ENCODE data around the gene DAB2IP. TPM values are rescaled to one million over a fixed set of nuclear protein-coding genes. Genes with fewer than 3 reads are reported as not detected.
A peak's percentile ranks its signal among the peaks of the same experiment; 100 is the strongest.

The DAB2IP gene
- total and polyA plus RNA-seq, 2 of the 4 experiments (the other 2 are of a cell fraction): 5.6 to 17.2 TPM

- in situ Hi-C loops (cut with MboI; ENCODE audit: low sequenced_read_pairs): loop anchor here (5.0 kb wide), 2 partner anchors 136 to 304 kb away; no protein-coding TSS in a partner anchor
- no peak for ATAC-seq (ENCODE audit: low read depth)
- peaks cover 10% of the 10 kb centered on the region for H3K4me1 ChIP-seq (ENCODE audit: control insufficient read depth, insufficient read depth, low read length)
- H4K91ac ChIP-seq (ENCODE audit: insufficient read depth, low read depth, low read length): no peak overlapping the region
- H3K4me2 ChIP-seq (ENCODE audit: low read depth, low read length): no peak overlapping the region
- H3K14ac ChIP-seq (replicated peaks; ENCODE audit: low read depth, low read length): no peak overlapping the region
- no peak overlapping the region for H3K27ac ChIP-seq (ENCODE audit: insufficient read depth, low read length)
- H2BK15ac ChIP-seq (ENCODE audit: low read depth, low read length): no peak overlapping the region
- no peak overlapping the region for H3K18ac ChIP-seq (ENCODE audit: low read depth, low read length)
- no peak overlapping the region for H2AK9ac ChIP-seq (replicated peaks; ENCODE audit: low read depth, low read length, poor library complexity)
- H2BK5ac ChIP-seq (ENCODE audit: low read depth, low read length, poor library complexity, severe bottlenecking): no peak overlapping the region
- H2BK20ac ChIP-seq (ENCODE audit: low read depth, low read length): no peak overlapping the region
- H3K27me3 ChIP-seq (ENCODE audit: control insufficient read depth, insufficient read depth, low read length): no peaks in the 10 kb centered on the region
- no peak for DNase-seq
- no peaks in the 10 kb centered on the region for H3K9me3 ChIP-seq (ENCODE audit: control insufficient read depth, insufficient read depth, low read length)
- BruUV-seq (replicated peaks): no TSS peak
- intact Hi-C loops (cut with micrococcal nuclease): loop anchor here (10.0 kb wide), 1 partner anchor 407 kb away; the partner anchor contains the start of gene TTLL11
- H3K79me1 ChIP-seq (ENCODE audit: low read depth in 1 of 2, low read length in 2 of 2): no peaks in the 10 kb centered on the region
- peaks cover 20% of the 10 kb centered on the region for H4K20me1 ChIP-seq (ENCODE audit: insufficient read depth, low read length)
- ChIA-PET CTCF (interaction anchor here (1.5 to 1.7 kb wide), 2 partner anchors 138 to 142 kb away, joined by 5 to 9 read pairs; no protein-coding TSS in a partner anchor), POLR2A (ENCODE audit: unreplicated experiment) (no interaction called here)
- H3K9ac ChIP-seq (ENCODE audit: low read depth, low read length): no peak overlapping the region
- 0 out of 2 replicates have a peak overlapping the region, but pooled peaks have one; percentile 8 for H2AK5ac ChIP-seq (ENCODE audit: low read depth, low read length)
- no peak overlapping the region for H3K56ac ChIP-seq (ENCODE audit: extremely low read depth, insufficient read depth, low read length)
- H4K8ac ChIP-seq (ENCODE audit: low read depth in 2 of 2, low read length in 2 of 2): no peak overlapping the region
- dilution Hi-C loops (cut with HindIII; ENCODE audit: low sequenced_read_pairs, unreplicated experiment): no loop called here
- H2AFZ ChIP-seq (replicated peaks; ENCODE audit: low read length, poor library complexity): no peak overlapping the region
- H2BK120ac ChIP-seq (ENCODE audit: low read depth, low read length): no peak overlapping the region
- 100% methylated on average over 1 of the region's 12 CpGs; no CpG with 5 or more reads in 1 of the 2 experiments for WGBS, 2 experiments (ENCODE audit: extremely low coverage in 2 of 2, insufficient read length in 1 of 2)
- no peak for TF ChIP-seq RAD21 (IDR thresholded peaks at IDR 0.05; ENCODE audit: low read length)
- TF ChIP-seq, protein P1, sequence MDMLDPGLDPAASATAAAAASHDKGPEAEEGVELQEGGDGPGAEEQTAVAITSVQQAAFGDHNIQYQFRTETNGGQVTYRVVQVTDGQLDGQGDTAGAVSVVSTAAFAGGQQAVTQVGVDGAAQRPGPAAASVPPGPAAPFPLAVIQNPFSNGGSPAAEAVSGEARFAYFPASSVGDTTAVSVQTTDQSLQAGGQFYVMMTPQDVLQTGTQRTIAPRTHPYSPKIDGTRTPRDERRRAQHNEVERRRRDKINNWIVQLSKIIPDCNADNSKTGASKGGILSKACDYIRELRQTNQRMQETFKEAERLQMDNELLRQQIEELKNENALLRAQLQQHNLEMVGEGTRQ (IDR thresholded peaks at IDR 0.05; ENCODE audit: low read depth, low read length): no peak
- no peak for TF ChIP-seq NFE2L2 (IDR thresholded peaks at IDR 0.05; ENCODE audit: low read depth, low read length)
- TF ChIP-seq RFX5 (IDR thresholded peaks at IDR 0.05; ENCODE audit: low read depth, low read length): no peak
- no peak for TF ChIP-seq FOS (IDR thresholded peaks at IDR 0.05; ENCODE audit: low read depth, low read length)
- TF ChIP-seq CHD1 (IDR thresholded peaks at IDR 0.05; ENCODE audit: low read depth, low read length): no peak
- no peak for TF ChIP-seq SMC3 (IDR thresholded peaks at IDR 0.05; ENCODE audit: low read depth, low read length)
- no peak for TF ChIP-seq CTCF (conservative IDR thresholded peaks at IDR 0.05; ENCODE audit: low read depth, low read length)
- no peak overlapping the region for H3K4ac ChIP-seq (ENCODE audit: low read depth, low read length)
- H3K23ac ChIP-seq (ENCODE audit: low read depth, low read length): no peak overlapping the region
- no peaks in the 10 kb centered on the region for H3K36me3 ChIP-seq (ENCODE audit: control insufficient read depth, insufficient read depth, low read length)
- peaks cover 12% of the 10 kb centered on the region for H3K9me1 ChIP-seq (ENCODE audit: insufficient read depth, low read length)
- no peak overlapping the region for H4K5ac ChIP-seq (ENCODE audit: low read depth, low read length)
- H3K4me3 ChIP-seq (ENCODE audit: insufficient read depth, low read depth, low read length): no peak overlapping the region
Observed at GRCh38 chr9:121688146-121688680, 36.8 kb downstream of the DAB2IP start.
